Measurements from ENCODE around the gene KRTAP1-1.
A peak's percentile ranks its signal among the peaks of the same experiment; 100 is the strongest.
"Not testable (repeated sequence)": the region's sequence is repeated elsewhere in the genome, so short reads cannot be mapped to it uniquely, and the experiment has no call there.

KRTAP1-1 gene

GRCh38 chr17:41055130-41055529, 13.9 kb upstream of the KRTAP1-1 start, which contains the start of gene KRTAP2-2:
TSS of gene KRTAP2-2 (minus strand) at chr17:41055230. CDS start at chr17:41055211, 19 bp downstream.
- not testable (repeated sequence) for DNase-seq (ENCODE audit: low read depth)

- not testable (repeated sequence) for DNase-seq (ENCODE audit: low read depth)
These were observed 13.3 kb upstream of the KRTAP1-1 start for GRCh38 chr17:41054556-41054955.

- DNase-seq (ENCODE audit: low read depth): no peak
These were observed 12.8 kb upstream of the KRTAP1-1 start for GRCh38 chr17:41054025-41054424.

GRCh38 chr17:41052566-41052965, 11.3 kb upstream of the KRTAP1-1 start:
- no peak for DNase-seq (ENCODE audit: low read depth)

GRCh38 chr17:41049110-41049509, 7.9 kb upstream of the KRTAP1-1 start:
- no peak for DNase-seq (ENCODE audit: low read depth)

- no peak for DNase-seq (ENCODE audit: low read depth)
These were observed 7.2 kb upstream of the KRTAP1-1 start for GRCh38 chr17:41048441-41048840.

GRCh38 chr17:41046735-41047465, 5.7 kb upstream of the KRTAP1-1 start, which contains the start of gene KRTAP2-1:
TSS of gene KRTAP2-1 (minus strand) at chr17:41047316. CDS start at chr17:41047267, 49 bp downstream.
- DNase-seq (ENCODE audit: low read depth): not testable (repeated sequence)

GRCh38 chr17:41042953-41043352, 1.7 kb upstream of the KRTAP1-1 start:
- no peak for DNase-seq (ENCODE audit: low read depth)

GRCh38 chr17:41037853-41038350, 3.3 kb downstream of the KRTAP1-1 start:
- no peak for DNase-seq (ENCODE audit: low read depth)

- DNase-seq (ENCODE audit: low read depth): not testable (repeated sequence)
These were observed 6.8 kb downstream of the KRTAP1-1 start, which contains the start of gene KRTAP1-3 for GRCh38 chr17:41034346-41034935. TSS of gene KRTAP1-3 (minus strand) at chr17:41034874. CDS start at chr17:41034821, 53 bp downstream.

- DNase-seq (ENCODE audit: low read depth): no peak
These were observed 11.5 kb downstream of the KRTAP1-1 start, which contains the start of gene KRTAP1-4 for GRCh38 chr17:41029633-41030245. TSS of gene KRTAP1-4 (minus strand) at chr17:41030195. CDS start at chr17:41030078, 117 bp downstream.

GRCh38 chr17:41026715-41027471, 14.4 kb downstream of the KRTAP1-1 start, which contains the start of gene KRTAP1-5:
TSS of gene KRTAP1-5 (minus strand) at chr17:41027208. CDS start at chr17:41027155, 53 bp downstream.
- DNase-seq (ENCODE audit: low read depth): peak; percentile 48

- no peak for DNase-seq (ENCODE audit: low read depth)
These were observed 16.6 kb downstream of the KRTAP1-1 start for GRCh38 chr17:41024697-41025096.

- DNase-seq (ENCODE audit: low read depth): no peak
These were observed 20.9 kb downstream of the KRTAP1-1 start for GRCh38 chr17:41020336-41020735.

- DNase-seq (ENCODE audit: low read depth): no peak
These were observed 21.8 kb downstream of the KRTAP1-1 start for GRCh38 chr17:41019415-41019814.

GRCh38 chr17:41018541-41018940, 22.7 kb downstream of the KRTAP1-1 start:
- no peak for DNase-seq (ENCODE audit: low read depth)

- no peak for DNase-seq (ENCODE audit: low read depth)
These were observed 24.6 kb downstream of the KRTAP1-1 start for GRCh38 chr17:41016578-41017215.

- no peak for DNase-seq (ENCODE audit: low read depth)
These were observed 25.8 kb downstream of the KRTAP1-1 start for GRCh38 chr17:41015454-41015853.

- DNase-seq (ENCODE audit: low read depth): no peak
These were observed 27.6 kb downstream of the KRTAP1-1 start for GRCh38 chr17:41013606-41014005.

- DNase-seq (ENCODE audit: low read depth): no peak
These were observed 28.1 kb downstream of the KRTAP1-1 start for GRCh38 chr17:41013181-41013580.

Measured in HS-27A (cell line).